ENCODE results near the gene PLCB2.

DNA sequence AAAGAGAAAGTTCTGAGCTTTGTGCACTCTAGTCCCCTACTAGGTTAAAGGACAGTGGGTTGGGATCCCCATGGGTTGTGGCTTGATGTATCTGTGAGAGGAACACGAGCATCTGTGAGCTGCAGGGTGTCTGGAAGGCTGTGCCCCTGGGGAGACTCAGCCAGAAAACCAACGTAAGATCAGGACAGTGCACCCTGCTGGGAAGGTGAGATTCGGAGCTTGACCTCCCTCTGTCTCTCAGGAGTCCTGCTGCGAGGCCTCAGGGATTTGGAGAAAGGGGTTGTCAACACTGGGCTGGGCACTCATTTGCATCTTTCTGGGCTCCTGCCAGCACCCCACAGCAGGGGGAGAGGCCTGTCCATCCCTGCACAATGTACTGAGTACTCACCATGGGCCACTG, 40.1 kb downstream of the PLCB2 start:
- TF ChIP-seq, protein P1, sequence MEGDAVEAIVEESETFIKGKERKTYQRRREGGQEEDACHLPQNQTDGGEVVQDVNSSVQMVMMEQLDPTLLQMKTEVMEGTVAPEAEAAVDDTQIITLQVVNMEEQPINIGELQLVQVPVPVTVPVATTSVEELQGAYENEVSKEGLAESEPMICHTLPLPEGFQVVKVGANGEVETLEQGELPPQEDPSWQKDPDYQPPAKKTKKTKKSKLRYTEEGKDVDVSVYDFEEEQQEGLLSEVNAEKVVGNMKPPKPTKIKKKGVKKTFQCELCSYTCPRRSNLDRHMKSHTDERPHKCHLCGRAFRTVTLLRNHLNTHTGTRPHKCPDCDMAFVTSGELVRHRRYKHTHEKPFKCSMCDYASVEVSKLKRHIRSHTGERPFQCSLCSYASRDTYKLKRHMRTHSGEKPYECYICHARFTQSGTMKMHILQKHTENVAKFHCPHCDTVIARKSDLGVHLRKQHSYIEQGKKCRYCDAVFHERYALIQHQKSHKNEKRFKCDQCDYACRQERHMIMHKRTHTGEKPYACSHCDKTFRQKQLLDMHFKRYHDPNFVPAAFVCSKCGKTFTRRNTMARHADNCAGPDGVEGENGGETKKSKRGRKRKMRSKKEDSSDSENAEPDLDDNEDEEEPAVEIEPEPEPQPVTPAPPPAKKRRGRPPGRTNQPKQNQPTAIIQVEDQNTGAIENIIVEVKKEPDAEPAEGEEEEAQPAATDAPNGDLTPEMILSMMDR (IDR thresholded peaks at IDR 0.05; ENCODE audit: low read depth, low read length), result no peak
- no peak for TF ChIP-seq POLR2A (IDR thresholded peaks at IDR 0.05; ENCODE audit: extremely low read depth, insufficient read length)
- TF ChIP-seq, protein P2, sequence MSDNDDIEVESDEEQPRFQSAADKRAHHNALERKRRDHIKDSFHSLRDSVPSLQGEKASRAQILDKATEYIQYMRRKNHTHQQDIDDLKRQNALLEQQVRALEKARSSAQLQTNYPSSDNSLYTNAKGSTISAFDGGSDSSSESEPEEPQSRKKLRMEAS (IDR thresholded peaks at IDR 0.05; ENCODE audit: low read depth, low read length), result no peak
